ENCODE results near the gene PIP5K1B.

GRCh38 chr9:68741234-68741633 lies 36.2 kb downstream of the PIP5K1B start:
- no peak for TF ChIP-seq CTCF (IDR thresholded peaks at IDR 0.05)
- no peak for TF ChIP-seq SIN3A (IDR thresholded peaks at IDR 0.05; ENCODE audit: borderline replicate concordance, insufficient read depth, low read depth, low read length)
- no peak for TF ChIP-seq REST (IDR thresholded peaks at IDR 0.05; ENCODE audit: insufficient read depth in 1 of 2, low read depth in 2 of 2, low read length in 1 of 2)
- no peak for TF ChIP-seq POLR2AphosphoS5 (IDR thresholded peaks at IDR 0.05; ENCODE audit: low read depth, low read length)
